Measurements from ENCODE around the gene TNFAIP2. TPM values are rescaled to one million over a fixed set of nuclear protein-coding genes. Genes with fewer than 3 reads are reported as not detected.

Gene TNFAIP2
- total RNA-seq, 2 donors from 2014 or later = 6.3 to 20.6 TPM

DNA sequence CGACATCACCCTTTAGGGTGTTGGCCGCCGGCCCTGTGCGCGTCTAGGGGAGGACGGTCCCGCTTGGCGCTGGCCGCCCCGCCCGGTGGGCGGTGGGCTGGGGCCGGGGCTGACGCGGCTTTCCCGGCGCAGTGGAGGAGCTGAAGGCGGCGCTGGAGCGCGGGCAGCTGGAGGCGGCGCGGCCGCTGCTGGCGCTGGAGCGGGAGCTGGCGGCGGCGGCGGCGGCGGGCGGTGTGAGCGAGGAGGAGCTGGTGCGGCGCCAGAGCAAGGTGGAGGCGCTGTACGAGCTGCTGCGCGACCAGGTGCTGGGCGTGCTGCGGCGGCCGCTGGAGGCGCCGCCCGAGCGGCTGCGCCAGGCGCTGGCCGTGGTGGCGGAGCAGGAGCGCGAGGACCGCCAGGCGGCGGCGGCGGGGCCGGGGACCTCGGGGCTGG lies 3.6 kb downstream of the TNFAIP2 start:
- H3K9me3 ChIP-seq (ENCODE audit: control insufficient read depth, low read length, poor library complexity, severe bottlenecking) = no peaks in the 10 kb centered on the region
- Mint-ChIP-seq H3K27me3 (peaks cover 39% of the 10 kb centered on the region), H3K36me3 (ENCODE audit: low read depth) (no peaks in the 10 kb centered on the region), H3K4me3 (no peak overlapping the region), H3K4me1 (peaks cover 6% of the 10 kb centered on the region), H3K27ac (no peak overlapping the region)
- no peak for ATAC-seq
- no peak for DNase-seq

DNA sequence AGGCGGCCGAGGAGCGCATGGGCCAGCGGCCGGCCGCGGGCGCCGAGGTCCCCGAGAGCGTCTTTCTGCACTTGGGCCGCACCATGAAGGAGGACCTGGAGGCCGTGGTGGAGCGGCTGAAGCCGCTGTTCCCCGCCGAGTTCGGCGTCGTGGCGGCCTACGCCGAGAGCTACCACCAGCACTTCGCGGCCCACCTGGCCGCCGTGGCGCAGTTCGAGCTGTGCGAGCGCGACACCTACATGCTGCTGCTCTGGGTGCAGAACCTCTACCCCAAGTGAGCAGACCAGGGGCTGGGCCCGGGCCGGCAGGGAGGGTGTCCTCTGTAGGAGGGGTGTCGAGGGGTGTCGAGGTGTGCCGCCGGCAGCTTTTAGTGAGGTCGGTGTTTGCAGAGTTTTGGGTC lies 4.1 kb downstream of the TNFAIP2 start:
- Mint-ChIP-seq H3K36me3 (ENCODE audit: low read depth) (no peaks in the 10 kb centered on the region), H3K4me3 (no peak overlapping the region), H3K27me3 (peaks cover 34% of the 10 kb centered on the region), H3K27ac (no peak overlapping the region), H3K4me1 (peaks cover 3% of the 10 kb centered on the region)
- DNase-seq (no peak), ATAC-seq (no peak)
- H3K9me3 ChIP-seq (ENCODE audit: control insufficient read depth, low read length, poor library complexity, severe bottlenecking) = no peaks in the 10 kb centered on the region

DNA sequence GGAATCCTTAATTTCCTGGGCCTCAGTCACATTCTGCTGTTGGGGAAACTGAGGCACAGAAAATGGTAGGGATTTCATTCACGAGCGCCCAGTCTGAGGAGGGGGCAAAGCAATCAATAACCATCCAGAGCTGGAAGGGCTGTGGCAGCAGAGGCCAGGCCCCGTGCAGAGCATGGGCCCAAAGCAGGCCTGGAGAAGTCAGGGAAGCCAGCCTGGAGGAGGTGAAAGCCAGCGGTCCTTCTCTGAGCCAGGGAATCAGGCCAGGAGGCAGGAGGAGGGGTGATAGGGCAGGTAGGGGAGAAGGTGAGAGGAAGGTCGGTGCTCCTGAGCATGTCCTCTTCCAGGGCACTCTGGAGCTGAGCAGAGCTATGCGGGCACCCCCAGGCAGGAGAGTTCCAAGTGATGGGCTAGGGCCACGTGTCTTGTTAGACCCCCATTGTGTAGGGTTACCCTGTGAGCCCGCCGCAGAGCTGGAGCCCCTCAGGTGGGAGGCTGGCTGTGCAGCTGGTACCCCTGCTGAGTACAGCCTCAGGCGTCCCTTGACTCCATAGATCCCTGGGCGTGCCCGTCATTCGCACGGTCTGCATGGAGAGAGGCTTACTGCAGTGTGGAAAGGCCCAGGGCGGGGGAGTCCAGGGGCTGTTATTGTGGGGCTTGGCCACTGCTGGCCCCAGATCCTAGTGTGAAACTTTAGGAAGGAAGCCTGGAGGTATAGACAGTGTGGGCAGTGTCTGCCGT lies 4.8 kb downstream of the TNFAIP2 start:
- Mint-ChIP-seq H3K36me3 (ENCODE audit: low read depth) (no peaks in the 10 kb centered on the region), H3K27ac (no peak overlapping the region), H3K4me3 (no peak overlapping the region), H3K27me3 (peaks cover 34% of the 10 kb centered on the region), H3K4me1 (peaks cover 3% of the 10 kb centered on the region)
- DNase-seq = no peak
- no peak for ATAC-seq
- H3K9me3 ChIP-seq (ENCODE audit: control insufficient read depth, low read length, poor library complexity, severe bottlenecking) = no peaks in the 10 kb centered on the region

DNA sequence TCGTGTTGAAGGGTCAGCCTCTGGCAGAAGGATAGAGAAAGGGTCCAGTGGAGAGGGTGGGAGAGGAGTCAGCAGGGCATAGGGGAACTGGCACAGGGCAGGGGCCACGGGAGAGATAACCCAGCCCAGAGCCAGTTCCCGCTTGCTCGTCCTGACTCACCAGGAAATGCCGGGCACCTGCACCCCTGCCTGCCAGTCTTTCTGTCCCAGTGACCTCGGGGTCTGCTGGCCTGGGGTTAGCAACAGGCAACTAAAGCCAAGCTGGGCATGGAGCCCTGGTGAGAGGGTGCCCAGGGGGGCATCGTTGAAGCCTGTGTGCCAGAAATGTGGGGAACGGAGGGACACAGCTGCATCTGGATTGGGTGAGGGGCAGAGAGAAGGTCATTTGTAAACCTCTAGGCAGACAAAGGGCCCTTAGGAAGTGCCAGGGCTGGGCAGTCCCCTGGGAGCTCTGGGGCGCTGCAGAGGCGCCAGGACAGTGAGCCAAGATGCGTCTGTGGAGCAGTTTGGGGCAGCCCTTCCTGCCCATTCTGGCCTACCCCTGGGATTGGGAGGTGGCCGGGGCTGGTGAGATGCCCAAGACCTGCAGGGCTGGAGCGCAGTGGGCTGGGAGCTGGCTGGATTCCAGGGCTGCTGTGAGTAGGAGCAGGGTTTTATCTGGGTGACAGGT lies 5.5 kb downstream of the TNFAIP2 start:
- Mint-ChIP-seq H3K27me3 (peaks cover 34% of the 10 kb centered on the region), H3K4me1 (peaks cover 3% of the 10 kb centered on the region), H3K27ac (no peak overlapping the region), H3K36me3 (ENCODE audit: low read depth) (no peaks in the 10 kb centered on the region), H3K4me3 (no peak overlapping the region)
- DNase-seq = no peak
- no peak for ATAC-seq
- no peaks in the 10 kb centered on the region for H3K9me3 ChIP-seq (ENCODE audit: control insufficient read depth, low read length, poor library complexity, severe bottlenecking)

DNA sequence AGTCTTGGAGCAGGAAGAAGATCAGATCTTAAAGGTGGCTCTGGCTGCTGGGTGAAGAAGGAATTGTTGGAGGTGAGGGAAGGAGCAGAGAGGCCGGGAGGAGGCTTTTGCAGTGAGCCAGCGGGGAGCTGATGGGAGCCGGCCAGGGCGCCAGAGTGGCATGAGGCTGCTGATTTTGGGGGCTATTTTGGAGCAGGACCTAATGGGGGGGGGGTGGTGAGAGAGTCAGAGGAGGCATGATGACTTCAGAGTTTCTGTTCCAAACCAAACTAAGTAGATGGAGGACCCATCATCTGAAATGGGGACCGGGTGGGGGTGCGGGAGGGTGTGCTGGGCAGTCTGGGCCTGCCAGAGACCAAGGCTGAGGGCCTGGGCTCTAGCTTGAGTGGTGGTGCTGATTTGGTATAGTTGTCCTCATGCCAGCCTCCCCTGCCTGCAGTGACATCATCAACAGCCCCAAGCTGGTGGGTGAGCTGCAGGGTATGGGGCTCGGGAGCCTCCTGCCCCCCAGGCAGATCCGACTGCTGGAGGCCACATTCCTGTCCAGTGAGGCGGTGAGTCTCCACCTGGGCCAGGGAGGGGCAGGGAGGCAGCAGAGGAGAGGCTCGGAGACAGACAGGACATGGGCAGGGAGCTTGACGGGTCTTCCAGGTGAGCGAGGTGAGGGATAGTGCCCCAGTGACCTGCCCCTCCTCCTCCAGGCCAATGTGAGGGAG lies 6.2 kb downstream of the TNFAIP2 start:
- Mint-ChIP-seq H3K4me1 (no peaks in the 10 kb centered on the region), H3K36me3 (ENCODE audit: low read depth) (no peaks in the 10 kb centered on the region), H3K4me3 (no peak overlapping the region), H3K27ac (no peak overlapping the region), H3K27me3 (peaks cover 29% of the 10 kb centered on the region)
- DNase-seq = no peak
- ATAC-seq = no peak
- no peaks in the 10 kb centered on the region for H3K9me3 ChIP-seq (ENCODE audit: control insufficient read depth, low read length, poor library complexity, severe bottlenecking)

DNA sequence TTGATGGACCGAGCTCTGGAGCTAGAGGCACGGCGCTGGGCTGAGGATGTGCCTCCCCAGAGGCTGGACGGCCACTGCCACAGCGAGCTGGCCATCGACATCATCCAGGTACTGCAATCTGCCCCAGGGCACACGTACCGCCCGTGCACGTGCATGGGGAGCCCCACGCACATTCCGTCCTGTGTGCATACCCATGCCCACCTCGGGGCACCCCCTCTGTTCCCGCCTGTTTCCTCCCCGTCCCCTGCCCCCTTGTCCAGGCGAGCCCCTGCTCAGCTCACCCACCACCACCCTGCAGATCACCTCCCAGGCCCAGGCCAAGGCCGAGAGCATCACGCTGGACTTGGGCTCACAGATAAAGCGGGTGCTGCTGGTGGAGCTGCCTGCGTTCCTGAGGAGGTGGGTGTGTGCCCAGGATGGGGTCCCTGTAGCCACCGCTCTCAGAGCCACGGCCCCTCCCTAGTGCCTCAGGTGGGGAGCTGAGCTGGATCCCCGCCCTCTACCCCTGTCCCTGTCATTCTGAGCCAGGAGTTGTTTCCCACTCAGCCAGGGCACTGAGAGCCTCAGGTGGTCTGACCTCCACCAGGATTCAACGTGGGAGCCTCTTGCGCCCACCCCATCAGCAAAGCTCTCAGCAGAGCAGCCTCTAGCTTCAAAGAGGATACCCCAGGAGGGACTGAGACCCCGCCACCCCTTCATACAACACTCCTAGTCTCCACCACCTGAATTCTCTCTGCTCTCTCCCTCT lies 6.9 kb downstream of the TNFAIP2 start:
- no peak for ATAC-seq
- Mint-ChIP-seq H3K27me3 (peaks cover 29% of the 10 kb centered on the region), H3K4me3 (no peak overlapping the region)

DNA sequence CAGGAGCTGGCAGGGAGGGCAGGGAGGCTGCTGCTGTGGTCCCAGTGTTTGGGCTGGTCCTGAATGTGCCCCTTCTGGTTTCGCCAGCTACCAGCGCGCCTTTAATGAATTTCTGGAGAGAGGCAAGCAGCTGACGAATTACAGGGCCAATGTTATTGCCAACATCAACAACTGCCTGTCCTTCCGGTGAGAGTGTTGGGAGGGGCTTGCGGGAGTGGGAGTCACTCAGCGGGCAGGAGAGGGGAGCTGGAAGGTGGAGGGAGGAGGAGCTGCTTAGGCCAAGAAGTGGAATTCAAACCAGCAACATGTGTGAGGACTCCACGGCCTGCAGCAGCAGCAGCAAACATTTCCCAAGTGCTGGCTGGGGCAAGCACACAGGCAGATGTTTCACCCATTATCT lies 7.7 kb downstream of the TNFAIP2 start:
- Mint-ChIP-seq H3K27ac (no peak overlapping the region), H3K4me1 (no peaks in the 10 kb centered on the region), H3K4me3 (no peak overlapping the region), H3K27me3 (peaks cover 29% of the 10 kb centered on the region), H3K36me3 (ENCODE audit: low read depth) (no peaks in the 10 kb centered on the region)
- no peaks in the 10 kb centered on the region for H3K9me3 ChIP-seq (ENCODE audit: control insufficient read depth, low read length, poor library complexity, severe bottlenecking)
- DNase-seq = no peak
- no peak for ATAC-seq

More for the DNA sequence above, 6.9 kb downstream of the TNFAIP2 start:
- no peaks in the 10 kb centered on the region for H3K4me1 Mint-ChIP-seq
- no peaks in the 10 kb centered on the region for H3K9me3 ChIP-seq (ENCODE audit: control insufficient read depth, low read length, poor library complexity, severe bottlenecking)
- DNase-seq = no peak
- no peak overlapping the region for H3K27ac Mint-ChIP-seq
- no peaks in the 10 kb centered on the region for H3K36me3 Mint-ChIP-seq (ENCODE audit: low read depth)

DNA sequence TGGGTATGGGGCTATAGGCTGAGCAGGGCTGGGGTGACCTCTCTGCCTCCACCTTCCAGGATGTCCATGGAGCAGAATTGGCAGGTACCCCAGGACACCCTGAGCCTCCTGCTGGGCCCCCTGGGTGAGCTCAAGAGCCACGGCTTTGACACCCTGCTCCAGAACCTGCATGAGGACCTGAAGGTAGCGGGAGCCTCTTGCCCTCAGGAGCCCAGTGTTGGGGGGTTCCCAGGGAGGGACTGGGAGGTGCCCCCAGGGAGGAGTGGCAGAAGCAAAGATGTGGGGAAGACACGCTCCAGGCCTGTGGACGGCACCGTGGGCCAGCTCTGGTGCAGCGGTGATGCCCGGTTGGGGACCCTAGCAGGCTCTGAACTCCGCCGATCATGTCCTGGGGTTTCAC lies 8.3 kb downstream of the TNFAIP2 start:
- Mint-ChIP-seq H3K36me3 (ENCODE audit: low read depth) (no peaks in the 10 kb centered on the region), H3K4me1 (no peaks in the 10 kb centered on the region), H3K27me3 (peaks cover 29% of the 10 kb centered on the region), H3K4me3 (no peak overlapping the region), H3K27ac (no peak overlapping the region)
- no peaks in the 10 kb centered on the region for H3K9me3 ChIP-seq (ENCODE audit: control insufficient read depth, low read length, poor library complexity, severe bottlenecking)
- ATAC-seq (no peak), DNase-seq (no peak)

DNA sequence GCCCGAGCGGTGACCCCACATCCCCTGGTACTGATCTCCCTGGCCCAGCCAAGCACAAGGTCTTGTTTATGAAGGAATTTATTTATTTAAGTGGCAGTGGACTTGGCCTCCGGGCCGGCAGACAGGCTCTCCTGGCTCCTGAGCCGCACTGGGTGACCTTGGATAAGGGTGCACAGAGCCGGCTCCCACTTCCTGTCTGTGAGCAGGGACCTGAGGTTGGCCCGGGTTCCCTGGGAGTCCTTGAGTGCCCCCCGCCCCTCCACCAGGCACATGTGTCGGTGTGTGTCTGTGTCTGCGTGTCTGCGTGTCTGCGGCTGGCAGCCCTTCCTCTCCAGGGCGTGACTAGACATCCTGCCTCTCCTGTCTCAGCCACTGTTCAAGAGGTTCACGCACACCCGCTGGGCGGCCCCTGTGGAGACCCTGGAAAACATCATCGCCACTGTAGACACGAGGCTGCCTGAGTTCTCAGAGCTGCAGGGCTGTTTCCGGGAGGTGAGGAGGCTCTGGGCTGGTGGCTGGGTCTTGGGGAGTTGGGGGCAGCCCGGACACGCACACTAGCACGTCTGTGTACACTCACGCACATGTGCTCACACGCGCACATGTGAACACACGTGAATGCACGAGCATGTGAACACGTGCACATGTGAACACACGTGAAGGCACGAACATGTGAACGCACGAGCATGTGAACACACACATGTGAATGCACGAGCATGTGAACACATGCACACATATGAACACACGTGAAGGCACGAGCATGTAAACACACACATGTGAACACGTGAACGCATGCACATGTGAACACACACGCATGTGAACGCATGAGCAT lies 9.3 kb downstream of the TNFAIP2 start:
- H3K4me1 Mint-ChIP-seq = no peaks in the 10 kb centered on the region
- DNase-seq = no peak
- H3K36me3 Mint-ChIP-seq (ENCODE audit: low read depth) = no peaks in the 10 kb centered on the region
- no peaks in the 10 kb centered on the region for H3K9me3 ChIP-seq (ENCODE audit: control insufficient read depth, low read length, poor library complexity, severe bottlenecking)
- H3K27ac Mint-ChIP-seq = no peak overlapping the region
- H3K4me3 Mint-ChIP-seq = no peak overlapping the region
- no peak for ATAC-seq
- H3K27me3 Mint-ChIP-seq = peaks cover 29% of the 10 kb centered on the region

DNA sequence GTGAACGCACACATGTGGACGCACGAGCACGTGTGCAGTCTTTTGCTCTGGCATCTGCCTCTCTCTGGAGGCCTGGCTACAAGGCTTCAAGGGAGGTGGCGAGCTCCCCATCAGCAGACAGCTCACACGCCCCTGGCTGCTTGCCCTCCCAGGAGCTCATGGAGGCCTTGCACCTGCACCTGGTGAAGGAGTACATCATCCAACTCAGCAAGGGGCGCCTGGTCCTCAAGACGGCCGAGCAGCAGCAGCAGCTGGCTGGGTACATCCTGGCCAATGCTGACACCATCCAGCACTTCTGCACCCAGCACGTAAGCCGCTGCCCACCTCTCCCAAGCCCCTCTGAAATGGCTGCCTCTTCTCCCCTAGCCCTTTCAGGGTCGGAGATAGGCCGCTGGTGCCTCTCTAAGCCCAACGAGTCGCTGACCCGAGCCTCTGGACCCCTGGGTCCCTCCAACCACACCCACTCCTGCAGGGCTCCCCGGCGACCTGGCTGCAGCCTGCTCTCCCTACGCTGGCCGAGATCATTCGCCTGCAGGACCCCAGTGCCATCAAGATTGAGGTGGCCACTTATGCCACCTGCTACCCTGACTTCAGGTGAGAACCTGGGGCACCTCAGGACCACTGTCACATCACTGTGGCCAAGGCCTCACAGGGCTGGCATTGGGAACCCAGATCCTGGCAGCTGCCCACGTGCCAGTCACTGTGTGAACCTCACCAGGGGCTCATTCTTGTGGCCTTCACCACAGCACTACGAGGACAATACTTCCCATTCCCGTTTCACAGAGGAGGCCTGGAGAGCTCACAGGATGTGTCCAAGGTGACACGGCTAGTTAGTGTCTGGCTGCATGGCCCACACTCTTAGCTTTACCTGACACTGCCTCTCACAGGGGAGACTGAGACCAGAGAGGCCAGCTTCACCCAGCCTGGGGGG lies 10.2 kb downstream of the TNFAIP2 start:
- no peaks in the 10 kb centered on the region for H3K9me3 ChIP-seq (ENCODE audit: control insufficient read depth, low read length, poor library complexity, severe bottlenecking)
- no peak for ATAC-seq
- Mint-ChIP-seq H3K4me3 (no peak overlapping the region), H3K4me1 (no peaks in the 10 kb centered on the region), H3K27me3 (peaks cover 26% of the 10 kb centered on the region), H3K36me3 (ENCODE audit: low read depth) (no peaks in the 10 kb centered on the region), H3K27ac (no peak overlapping the region)
- no peak for DNase-seq

DNA sequence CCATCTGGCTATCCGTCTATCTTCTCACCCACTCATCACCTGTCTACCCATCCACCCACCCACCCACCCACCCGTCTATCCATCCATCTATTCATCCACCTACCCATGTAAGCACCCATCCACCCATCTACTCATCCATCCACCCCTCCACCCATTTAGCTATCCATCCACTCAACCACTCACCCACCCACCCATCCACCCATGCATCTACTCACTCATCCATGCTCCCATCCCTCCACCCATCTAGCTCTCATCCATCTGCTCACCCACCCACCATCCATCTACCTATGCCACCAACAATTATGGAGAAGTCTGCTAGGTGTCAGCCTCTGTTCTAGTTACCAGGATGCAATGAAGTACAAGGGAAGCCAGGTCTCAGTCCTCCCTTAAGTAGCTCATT lies 11.1 kb downstream of the TNFAIP2 start:
- H3K4me3 Mint-ChIP-seq = no peak overlapping the region
- H3K27me3 Mint-ChIP-seq = peaks cover 21% of the 10 kb centered on the region
- no peaks in the 10 kb centered on the region for H3K9me3 ChIP-seq (ENCODE audit: control insufficient read depth, low read length, poor library complexity, severe bottlenecking)
- no peak overlapping the region for H3K27ac Mint-ChIP-seq
- no peaks in the 10 kb centered on the region for H3K36me3 Mint-ChIP-seq (ENCODE audit: low read depth)
- ATAC-seq (no peak), DNase-seq (no peak)
- no peaks in the 10 kb centered on the region for H3K4me1 Mint-ChIP-seq

DNA sequence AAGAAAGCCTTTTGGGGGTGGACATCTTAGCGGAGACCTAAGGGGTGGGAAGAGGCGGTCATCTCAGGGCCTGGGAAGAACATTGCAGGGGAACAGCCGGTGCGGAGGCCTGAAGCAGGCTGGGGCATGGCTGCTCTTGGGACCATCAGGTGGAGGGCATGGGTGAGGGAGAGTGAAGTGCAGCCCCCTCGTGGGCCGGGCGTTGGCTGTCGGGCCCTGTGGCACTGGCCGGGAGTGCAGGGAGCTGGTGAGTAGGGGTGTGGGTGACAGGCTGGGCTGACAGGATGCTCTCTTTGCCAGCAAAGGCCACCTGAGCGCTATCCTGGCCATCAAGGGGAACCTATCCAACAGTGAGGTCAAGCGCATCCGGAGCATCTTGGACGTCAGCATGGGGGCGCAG lies 11.7 kb downstream of the TNFAIP2 start:
- Mint-ChIP-seq H3K4me1 (no peaks in the 10 kb centered on the region), H3K36me3 (ENCODE audit: low read depth) (no peaks in the 10 kb centered on the region), H3K4me3 (no peak overlapping the region), H3K27me3 (peaks cover 23% of the 10 kb centered on the region), H3K27ac (no peak overlapping the region)
- no peak for DNase-seq
- H3K9me3 ChIP-seq (ENCODE audit: control insufficient read depth, low read length, poor library complexity, severe bottlenecking) = no peaks in the 10 kb centered on the region
- ATAC-seq = no peak
